NCI-H128 (cell line): ENCODE results near the gene SYVN1.
A peak's percentile ranks its signal among the peaks of the same experiment; 100 is the strongest.

Experiments used
- DNase-seq: peaks from one replicate; lab custom pipeline; 2025; ENCODE audit not compliant: unreplicated experiment; lab: John Stamatoyannopoulos, UW

SYVN1 gene

GRCh38 chr11:65112546-65113360, 21.6 kb downstream of the SYVN1 start:
- peak; percentile 27 for DNase-seq

GRCh38 chr11:65111744-65112545, 22.4 kb downstream of the SYVN1 start, which contains the start of gene TM7SF2:
TSS of gene TM7SF2 (plus strand) at chr11:65111872. CDS start at chr11:65112016, 144 bp downstream.
- peak; percentile 97 for DNase-seq

GRCh38 chr11:65111159-65111743, 23.1 kb downstream of the SYVN1 start:
- DNase-seq: no peak

- peak; percentile 80 for DNase-seq
Measured at GRCh38 chr11:65110354-65110861, 23.9 kb downstream of the SYVN1 start.

- no peak for DNase-seq
Measured at GRCh38 chr11:65109231-65110198, 24.8 kb downstream of the SYVN1 start.

GRCh38 chr11:65108469-65109123, 25.7 kb downstream of the SYVN1 start:
- no peak for DNase-seq

GRCh38 chr11:65107751-65108468, 26.4 kb downstream of the SYVN1 start:
- DNase-seq: no peak

- no peak for DNase-seq
Measured at GRCh38 chr11:65107078-65107477, 27.2 kb downstream of the SYVN1 start.

GRCh38 chr11:65104628-65105027, 29.7 kb downstream of the SYVN1 start:
- DNase-seq: no peak

- no peak for DNase-seq
Measured at GRCh38 chr11:65103476-65103875, 30.8 kb downstream of the SYVN1 start.

GRCh38 chr11:65102142-65103095, 31.9 kb downstream of the SYVN1 start:
- DNase-seq: no peak

GRCh38 chr11:65100674-65101350, 33.5 kb downstream of the SYVN1 start:
- DNase-seq: no peak

- no peak for DNase-seq
Measured at GRCh38 chr11:65096926-65097325, 37.4 kb downstream of the SYVN1 start.

GRCh38 chr11:65095974-65096806, 38.1 kb downstream of the SYVN1 start, which contains the start of gene VPS51:
TSS of gene VPS51 (plus strand) at chr11:65096214. CDS start at chr11:65096251, 37 bp downstream.
- DNase-seq: peak; percentile 94

- DNase-seq: no peak
Measured at GRCh38 chr11:65095427-65095826, 38.9 kb downstream of the SYVN1 start.

- no peak for DNase-seq
Measured at GRCh38 chr11:65090628-65091027, 43.7 kb downstream of the SYVN1 start.
